H1 (cell line): Measurements from ENCODE around the gene HMOX2. TPM values are rescaled to one million over a fixed set of nuclear protein-coding genes. Genes with fewer than 3 reads are reported as not detected.

ENCODE experiments used
- CEBPB ChIP-seq: IDR thresholded peaks from 2 replicates; pipeline ENCODE4 v1.6.1; 2012; ENCODE audit warnings: low read depth, low read length
- EGR1 ChIP-seq: IDR thresholded peaks from 2 replicates; pipeline ENCODE4 v1.6.1; 2011; ENCODE audit warnings: low read depth, low read length, borderline replicate concordance
- GABPA ChIP-seq: IDR thresholded peaks from 2 replicates; pipeline ENCODE4 v1.6.1; 2011; ENCODE audit warnings: mild to moderate bottlenecking, low read length, moderate library complexity, borderline replicate concordance; ENCODE audit not compliant: insufficient read depth
- JUN ChIP-seq: IDR thresholded peaks from 2 replicates; pipeline ENCODE4 v1.6.1; 2011; ENCODE audit warnings: low read depth, mild to moderate bottlenecking, improper control_type of control experiment, low read length
- KDM5A ChIP-seq: fragments of 200-600 bp; IDR thresholded peaks from 2 replicates; pipeline ENCODE4 v1.7.1; 2012; ENCODE audit warnings: mild to moderate bottlenecking, low read length, inconsistent platforms, mixed read lengths
- NANOG ChIP-seq: IDR thresholded peaks from 2 replicates; pipeline ENCODE4 v1.6.1; 2011; ENCODE audit warnings: low read length, low read depth, mild to moderate bottlenecking, inconsistent platforms; ENCODE audit not compliant: insufficient read depth, poor library complexity, severe bottlenecking
- TCF12 ChIP-seq: IDR thresholded peaks from 2 replicates; pipeline ENCODE4 v1.6.1; 2011; ENCODE audit warnings: low read depth, mild to moderate bottlenecking, low read length
- TEAD4 ChIP-seq: IDR thresholded peaks from 2 replicates; pipeline ENCODE4 v1.6.1; 2012; ENCODE audit warnings: low read depth, low read length, inconsistent platforms, mixed read lengths
- polyA plus RNA-seq, 7 experiments: library from polyadenylated mRNA; depleted of rRNA in 3 of 7; stranded (reverse) in 5 of 7; unstranded in 2 of 7; fragments of >200 nt in 5 of 7; fragments of 200-250 nt in 2 of 7; gene quantifications; 1 replicate in 5 of 7; 2 replicates in 1 of 7; 4 replicates in 1 of 7; pipeline versions ENCODE4 v1.2.1 to v1.2.3, GENCODE V29; 2011 to 2013; ENCODE audit warnings: missing spikeins in 2 of 7, mixed read lengths in 2 of 7
- total RNA-seq: library from RNA; stranded (reverse); fragmentation: NEBNext Ultra II Directional; extraction: Animal tissue kit (Norgen Biotek cat#: 25700); gene quantifications from 2 replicates; pipeline ENCODE4 v1.2.1, GENCODE V29; 2021

The HMOX2 gene
- total and polyA plus RNA-seq, 2 of the 8 experiments (the other 6 are each of a cell fraction or from before 2014, with no cell fraction given), result 36.5 to 48.4 TPM

GRCh38 chr16:4536391-4537106 lies 60.4 kb downstream of the HMOX2 start (continued):
- TF ChIP-seq KDM5A (no peak), TCF12 (no peak), CEBPB (no peak), NANOG (no peak), EGR1 (no peak), JUN (no peak), TEAD4 (no peak), GABPA (no peak)
